Measurements from ENCODE around the gene NNAT.
"Not testable (repeated sequence)": the region's sequence is repeated elsewhere in the genome, so short reads cannot be mapped to it uniquely, and the experiment has no call there.

- not testable (repeated sequence) for TF ChIP-seq EZH2 (IDR thresholded peaks at IDR 0.05; ENCODE audit: low read length, missing control alignments); CTCF (conservative IDR thresholded peaks at IDR 0.05 in 1 of 2, IDR thresholded peaks at IDR 0.05 in 1 of 2; ENCODE audit: low read depth in 1 of 2, low read length in 2 of 2)
Measured at GRCh38 chr20:37551660-37552059, 30.6 kb downstream of the NNAT start.

All from fibroblast of lung (primary cell).